ENCODE measurements around the gene MOGAT2.

MOGAT2 gene

DNA sequence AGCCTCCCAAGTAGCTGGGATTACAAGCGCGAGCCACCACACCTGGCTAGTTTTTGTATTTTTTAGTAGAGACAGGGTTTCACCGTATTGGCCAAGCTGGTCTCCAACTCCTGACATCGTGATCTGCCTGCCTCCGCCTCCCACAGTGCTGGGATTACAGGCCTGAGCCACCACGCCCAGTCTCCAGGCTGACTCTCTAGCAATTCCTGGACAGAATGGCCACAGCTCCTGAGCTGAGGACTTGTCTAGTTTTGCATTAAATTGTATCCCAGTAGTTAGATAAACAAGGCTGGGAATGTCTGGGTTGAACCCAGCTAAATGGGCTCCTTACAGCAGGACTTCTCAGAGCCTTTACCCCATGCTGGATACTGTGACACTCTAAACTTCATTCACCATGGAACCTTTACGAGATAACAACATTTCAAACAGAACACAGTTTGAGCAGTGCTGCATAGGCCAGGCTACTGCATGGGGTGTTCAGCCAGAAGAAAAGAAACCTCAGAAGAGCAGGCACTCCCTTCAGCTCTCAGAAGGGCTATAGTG lies 13.9 kb upstream of the MOGAT2 start:
- H3K27me3 ChIP-seq (ENCODE audit: insufficient read depth, low read length), result no peaks in the 10 kb centered on the region

DNA sequence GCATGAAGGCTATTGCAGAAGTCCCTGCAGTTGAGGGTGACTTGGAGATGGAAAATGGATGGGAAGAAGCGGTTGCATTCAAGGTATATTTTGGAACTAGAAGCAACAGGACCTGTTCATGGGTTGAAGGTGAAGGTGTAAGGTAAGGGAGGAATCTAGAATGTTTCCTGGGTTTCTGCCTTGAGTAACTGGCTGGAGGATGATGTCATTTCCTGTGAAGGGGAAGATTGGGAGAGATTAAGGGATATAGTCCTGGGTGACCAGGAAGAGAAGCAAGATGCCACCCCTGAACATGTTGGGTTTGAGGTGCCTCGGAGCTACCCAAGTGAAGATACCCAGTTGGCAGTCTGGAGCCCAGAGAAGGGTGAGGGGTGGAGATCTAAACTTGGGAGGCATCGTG lies 12.1 kb upstream of the MOGAT2 start:
- H3K36me3 ChIP-seq (ENCODE audit: insufficient read depth, low read length), result no peaks in the 10 kb centered on the region

More for the DNA sequence above, 13.9 kb upstream of the MOGAT2 start:
- Histone ChIP-seq H3K4me1 (ENCODE audit: insufficient read depth, low read length) (no peaks in the 10 kb centered on the region), H2AFZ (ENCODE audit: low read depth, low read length) (no peak overlapping the region), H3K9me3 (ENCODE audit: low read length) (no peaks in the 10 kb centered on the region), H3K36me3 (ENCODE audit: insufficient read depth, low read length) (no peaks in the 10 kb centered on the region), H3K4me3 (ENCODE audit: low read length) (no peak overlapping the region)

DNA sequence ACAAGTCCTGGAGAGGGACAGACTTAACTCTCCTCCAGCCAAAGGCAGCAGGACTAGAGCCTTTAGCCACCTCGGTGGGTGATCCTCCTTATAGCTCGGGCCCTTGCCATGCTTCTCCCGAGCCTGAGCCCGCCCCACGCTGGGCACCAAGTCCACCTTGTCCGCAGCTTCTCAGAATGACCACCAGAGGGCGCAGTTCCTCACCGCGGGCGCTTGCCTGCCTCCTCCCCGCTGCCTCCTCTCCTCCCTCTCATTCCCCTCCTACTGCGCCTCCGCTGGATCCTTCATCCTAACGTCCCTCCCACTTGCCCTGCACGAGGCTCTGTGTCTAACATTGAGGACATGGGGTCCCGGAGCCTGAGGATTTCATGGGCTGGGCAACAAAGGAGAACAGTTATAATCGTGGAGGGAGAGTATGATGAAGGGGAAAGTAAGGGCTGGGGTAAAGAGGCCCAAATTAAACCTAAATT lies 11.3 kb upstream of the MOGAT2 start:
- Histone ChIP-seq H2AFZ (ENCODE audit: low read depth, low read length) (no peak overlapping the region), H3K4me1 (ENCODE audit: insufficient read depth, low read length) (no peaks in the 10 kb centered on the region), H3K36me3 (ENCODE audit: insufficient read depth, low read length) (no peaks in the 10 kb centered on the region), H3K27me3 (ENCODE audit: insufficient read depth, low read length) (no peaks in the 10 kb centered on the region), H3K4me3 (ENCODE audit: low read length) (no peak overlapping the region), H3K9me3 (ENCODE audit: low read length) (no peaks in the 10 kb centered on the region)

More for the DNA sequence above, 12.1 kb upstream of the MOGAT2 start:
- H3K27me3 ChIP-seq (ENCODE audit: insufficient read depth, low read length), result no peaks in the 10 kb centered on the region
- H2AFZ ChIP-seq (ENCODE audit: low read depth, low read length), result no peak overlapping the region
- H3K9me3 ChIP-seq (ENCODE audit: low read length), result no peaks in the 10 kb centered on the region
- H3K4me1 ChIP-seq (ENCODE audit: insufficient read depth, low read length), result no peaks in the 10 kb centered on the region
- H3K4me3 ChIP-seq (ENCODE audit: low read length), result no peak overlapping the region

DNA sequence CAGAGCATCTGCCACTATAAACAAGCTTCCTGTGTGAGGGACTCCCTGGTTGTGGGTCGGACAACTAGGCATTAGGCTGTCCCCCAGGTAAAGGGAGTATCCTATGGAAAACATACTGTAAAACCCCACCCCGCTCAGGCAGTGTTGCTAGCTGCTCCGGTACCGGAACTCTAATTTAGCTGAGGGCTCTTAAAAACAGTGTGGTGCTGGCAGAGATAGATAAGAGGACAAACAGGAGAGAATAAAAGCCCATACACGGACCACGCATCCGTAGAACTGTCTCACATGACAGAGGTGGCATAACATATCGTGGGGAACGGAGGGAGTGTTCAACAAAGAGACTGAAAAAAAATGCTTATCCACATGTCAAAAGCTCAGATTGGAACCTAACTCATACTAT lies 3.4 kb upstream of the MOGAT2 start:
- Histone ChIP-seq H3K9me3 (ENCODE audit: low read length) (no peaks in the 10 kb centered on the region), H3K27me3 (ENCODE audit: insufficient read depth, low read length) (peaks cover 6% of the 10 kb centered on the region), H3K4me3 (ENCODE audit: low read length) (no peak overlapping the region), H3K36me3 (ENCODE audit: insufficient read depth, low read length) (no peaks in the 10 kb centered on the region), H2AFZ (ENCODE audit: low read depth, low read length) (no peak overlapping the region), H3K4me1 (ENCODE audit: insufficient read depth, low read length) (no peaks in the 10 kb centered on the region)

DNA sequence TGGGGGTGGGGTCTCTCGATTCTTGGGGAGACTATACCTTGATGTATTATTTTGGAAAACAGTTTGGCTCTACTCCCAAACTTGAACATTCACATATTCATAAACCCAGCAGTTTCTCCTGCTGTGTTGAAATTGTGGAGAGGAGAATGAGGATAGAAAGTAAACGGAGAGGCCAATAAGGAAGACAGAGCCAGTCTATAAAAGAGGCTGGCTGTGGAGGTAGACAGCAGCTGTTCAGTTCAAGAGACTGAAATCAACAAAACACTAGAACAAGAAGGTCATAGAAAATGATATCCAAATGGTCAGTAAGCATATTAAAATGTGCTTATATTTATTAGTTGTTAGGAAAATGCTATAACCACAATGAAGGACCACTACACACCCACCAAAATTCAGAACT lies 1.9 kb upstream of the MOGAT2 start:
- H3K4me1 ChIP-seq (ENCODE audit: insufficient read depth, low read length), result no peaks in the 10 kb centered on the region
- H3K27me3 ChIP-seq (ENCODE audit: insufficient read depth, low read length), result peaks cover 6% of the 10 kb centered on the region
- no peak overlapping the region for H3K4me3 ChIP-seq (ENCODE audit: low read length)
- H3K9me3 ChIP-seq (ENCODE audit: low read length), result no peaks in the 10 kb centered on the region
- no peak overlapping the region for H2AFZ ChIP-seq (ENCODE audit: low read depth, low read length)
- no peaks in the 10 kb centered on the region for H3K36me3 ChIP-seq (ENCODE audit: insufficient read depth, low read length)

DNA sequence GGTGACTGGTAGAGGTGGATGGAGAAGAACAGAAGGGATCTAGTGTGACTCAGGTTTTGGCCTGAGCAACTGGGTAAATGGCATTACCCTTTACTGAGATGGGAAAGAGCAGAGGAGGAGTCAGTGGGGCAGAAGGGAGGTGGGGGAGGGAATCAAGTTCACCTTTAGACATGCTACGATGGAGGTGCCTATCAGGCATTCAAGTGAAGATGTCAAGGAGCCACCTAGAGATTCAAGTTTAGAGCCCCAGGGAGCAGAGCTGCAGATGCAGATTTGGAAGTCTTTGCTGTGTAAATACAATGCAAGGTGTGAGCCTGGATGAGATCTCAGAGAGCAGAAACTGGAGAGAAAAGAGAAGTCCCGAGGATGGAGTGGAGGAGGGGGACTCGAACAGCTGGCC lies 979 bp upstream of the MOGAT2 start:
- Histone ChIP-seq H2AFZ (ENCODE audit: low read depth, low read length) (no peak overlapping the region), H3K4me1 (ENCODE audit: insufficient read depth, low read length) (no peaks in the 10 kb centered on the region), H3K36me3 (ENCODE audit: insufficient read depth, low read length) (no peaks in the 10 kb centered on the region), H3K27me3 (ENCODE audit: insufficient read depth, low read length) (peaks cover 6% of the 10 kb centered on the region), H3K4me3 (ENCODE audit: low read length) (no peak overlapping the region), H3K9me3 (ENCODE audit: low read length) (no peaks in the 10 kb centered on the region)

DNA sequence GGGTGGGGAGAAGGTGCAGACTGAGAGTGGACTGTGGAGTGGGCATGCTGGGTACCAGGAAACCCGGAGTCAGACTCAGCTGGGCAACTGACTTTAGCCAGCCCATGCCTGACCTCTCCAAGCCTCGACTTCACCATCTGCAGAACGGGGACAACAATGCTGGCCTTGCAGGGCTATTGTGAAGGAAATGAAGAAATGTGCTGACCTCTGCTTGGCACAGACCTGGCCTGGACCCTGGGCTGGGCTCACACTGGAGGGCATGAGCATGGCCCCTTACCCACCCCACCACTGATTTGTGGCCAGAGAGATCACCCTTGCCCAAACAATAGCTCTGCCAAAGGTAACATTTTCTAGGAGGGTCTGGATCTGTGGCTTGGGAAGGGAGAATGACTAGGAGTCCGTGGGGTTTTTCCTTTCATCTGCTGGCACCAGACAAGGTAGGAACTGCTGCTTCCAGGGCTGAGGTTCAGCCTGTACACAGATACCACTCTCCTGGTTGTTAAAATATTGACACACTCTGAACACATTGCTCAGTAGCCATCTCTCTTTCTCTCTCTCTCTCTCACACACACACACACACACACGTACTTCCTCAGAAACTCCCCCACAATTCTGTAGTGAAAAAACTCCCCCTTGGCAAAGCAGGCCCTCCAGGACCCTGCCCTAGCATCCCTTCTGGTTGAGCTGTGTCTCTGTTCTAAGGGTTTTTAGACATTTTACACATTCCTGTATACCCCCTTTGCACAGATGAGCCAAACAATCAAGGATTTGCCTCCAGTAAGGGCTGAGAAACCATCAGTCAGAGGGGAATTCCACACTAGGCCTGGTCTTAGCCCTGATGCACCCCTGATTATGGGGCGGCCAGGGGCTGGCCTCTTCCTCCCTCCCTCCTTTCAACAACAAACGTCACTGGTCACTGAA lies 1.0 kb downstream of the MOGAT2 start:
- Histone ChIP-seq H3K9me3 (ENCODE audit: low read length) (no peaks in the 10 kb centered on the region), H2AFZ (ENCODE audit: low read depth, low read length) (no peak overlapping the region), H3K36me3 (ENCODE audit: insufficient read depth, low read length) (no peaks in the 10 kb centered on the region), H3K27me3 (ENCODE audit: insufficient read depth, low read length) (peaks cover 6% of the 10 kb centered on the region), H3K4me3 (ENCODE audit: low read length) (no peak overlapping the region), H3K4me1 (ENCODE audit: insufficient read depth, low read length) (no peaks in the 10 kb centered on the region)

DNA sequence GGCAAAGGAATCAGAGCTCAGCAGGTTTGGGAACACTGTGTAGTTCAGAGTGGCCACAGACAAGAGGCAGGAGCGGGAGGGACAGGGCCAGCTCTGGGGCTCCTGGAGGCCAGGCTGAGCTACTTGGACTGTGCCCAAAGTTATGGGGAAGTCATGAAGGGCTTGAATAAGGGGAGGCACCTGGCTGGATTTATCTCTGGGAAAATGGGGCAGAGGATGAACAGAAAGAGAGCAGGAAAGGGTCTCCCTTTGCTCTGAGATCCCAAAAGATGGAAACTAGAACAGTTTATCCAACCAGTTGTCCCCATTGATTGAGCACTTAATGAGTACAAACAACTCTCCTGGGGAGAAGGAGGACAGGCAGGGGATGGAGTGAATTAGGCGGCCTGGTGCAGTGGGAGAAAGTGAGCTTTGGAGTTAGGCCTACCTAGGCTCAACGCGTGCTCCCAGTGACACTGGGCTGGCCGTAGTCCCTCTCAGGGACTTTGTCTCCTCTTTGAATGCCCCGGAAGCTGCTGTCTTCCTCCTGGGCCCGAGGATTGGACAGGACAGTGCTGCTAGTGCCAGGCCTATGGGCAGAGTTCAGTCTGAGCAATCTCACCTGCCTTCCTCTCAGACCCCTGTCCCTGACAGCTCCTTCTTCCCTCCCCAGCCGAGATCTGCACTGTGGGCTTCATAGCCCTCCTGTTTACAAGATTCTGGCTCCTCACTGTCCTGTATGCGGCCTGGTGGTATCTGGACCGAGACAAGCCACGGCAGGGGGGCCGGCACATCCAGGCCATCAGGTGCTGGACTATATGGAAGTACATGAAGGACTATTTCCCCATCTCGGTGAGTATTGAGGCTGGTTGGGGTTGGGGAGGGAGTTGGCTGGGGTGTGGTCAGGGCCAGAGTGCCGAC lies 2.0 kb downstream of the MOGAT2 start:
- Histone ChIP-seq H3K27me3 (ENCODE audit: insufficient read depth, low read length) (peaks cover 6% of the 10 kb centered on the region), H3K4me1 (ENCODE audit: insufficient read depth, low read length) (no peaks in the 10 kb centered on the region), H2AFZ (ENCODE audit: low read depth, low read length) (no peak overlapping the region), H3K36me3 (ENCODE audit: insufficient read depth, low read length) (no peaks in the 10 kb centered on the region), H3K4me3 (ENCODE audit: low read length) (no peak overlapping the region), H3K9me3 (ENCODE audit: low read length) (no peaks in the 10 kb centered on the region)

DNA sequence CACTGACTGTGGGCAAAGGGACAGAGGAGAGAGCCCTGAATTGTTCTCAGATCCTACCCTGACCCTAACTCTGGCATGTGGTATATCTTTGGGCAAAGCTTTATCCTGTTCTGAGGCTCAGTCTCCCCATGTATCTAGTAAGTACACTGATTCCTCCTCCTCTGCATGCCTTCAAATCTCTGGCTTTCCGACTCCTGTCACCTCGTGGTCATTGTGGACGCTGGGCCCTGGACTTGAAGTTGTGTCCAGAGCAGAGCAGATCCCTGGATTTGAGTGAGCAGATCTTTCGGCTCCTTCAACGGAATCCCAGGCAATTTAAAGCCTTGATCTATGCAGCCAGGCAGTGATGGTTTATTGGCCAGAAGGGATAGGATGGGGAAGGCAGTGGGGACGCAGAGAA lies 3.0 kb downstream of the MOGAT2 start:
- Histone ChIP-seq H3K4me1 (ENCODE audit: insufficient read depth, low read length) (no peaks in the 10 kb centered on the region), H2AFZ (ENCODE audit: low read depth, low read length) (no peak overlapping the region), H3K4me3 (ENCODE audit: low read length) (no peak overlapping the region), H3K27me3 (ENCODE audit: insufficient read depth, low read length) (peaks cover 6% of the 10 kb centered on the region), H3K36me3 (ENCODE audit: insufficient read depth, low read length) (no peaks in the 10 kb centered on the region), H3K9me3 (ENCODE audit: low read length) (no peaks in the 10 kb centered on the region)

DNA sequence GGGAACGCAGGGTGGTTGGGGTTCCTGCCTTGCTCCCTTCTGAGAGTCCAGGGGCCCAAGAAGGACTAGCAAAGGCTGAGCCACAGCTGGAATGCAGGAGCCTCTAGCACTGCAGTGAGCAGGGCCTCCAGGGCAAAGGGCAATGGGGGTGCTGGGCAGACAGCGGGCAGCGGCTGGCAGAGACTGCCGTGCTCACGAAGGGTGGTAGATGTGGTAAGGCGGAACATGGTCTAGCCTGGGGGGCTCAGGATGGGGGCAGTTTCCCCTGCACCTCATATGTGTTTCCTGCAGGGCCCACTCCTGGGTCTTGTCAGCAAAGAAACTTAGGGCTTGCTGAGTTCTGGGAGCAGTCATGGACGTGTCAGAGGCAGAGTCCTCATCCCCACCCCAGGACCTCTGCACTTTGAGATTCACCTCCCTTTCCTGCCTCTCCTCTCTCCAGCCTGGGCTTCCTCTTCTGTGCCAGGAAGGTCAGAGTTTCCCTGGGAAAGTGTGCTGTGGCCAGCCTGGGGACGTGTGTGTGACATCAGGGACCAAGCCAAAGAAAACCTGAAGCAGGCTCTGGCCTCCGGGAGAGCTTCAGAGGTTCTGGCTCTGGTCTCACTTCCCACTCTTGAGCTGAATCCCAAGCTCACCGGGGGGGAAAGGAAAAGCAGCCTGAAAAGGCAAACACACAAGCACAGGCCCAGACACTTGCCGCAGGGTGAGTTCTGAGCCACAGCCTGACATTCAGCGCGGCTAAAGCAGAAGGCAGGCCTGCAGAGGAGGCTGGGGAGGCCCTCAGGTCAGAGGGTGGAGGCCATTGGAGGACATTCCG lies 4.4 kb downstream of the MOGAT2 start:
- no peaks in the 10 kb centered on the region for H3K4me1 ChIP-seq (ENCODE audit: insufficient read depth, low read length)
- no peak overlapping the region for H2AFZ ChIP-seq (ENCODE audit: low read depth, low read length)
- no peak overlapping the region for H3K4me3 ChIP-seq (ENCODE audit: low read length)
- no peaks in the 10 kb centered on the region for H3K36me3 ChIP-seq (ENCODE audit: insufficient read depth, low read length)
- peaks cover 6% of the 10 kb centered on the region for H3K27me3 ChIP-seq (ENCODE audit: insufficient read depth, low read length)
- no peaks in the 10 kb centered on the region for H3K9me3 ChIP-seq (ENCODE audit: low read length)

DNA sequence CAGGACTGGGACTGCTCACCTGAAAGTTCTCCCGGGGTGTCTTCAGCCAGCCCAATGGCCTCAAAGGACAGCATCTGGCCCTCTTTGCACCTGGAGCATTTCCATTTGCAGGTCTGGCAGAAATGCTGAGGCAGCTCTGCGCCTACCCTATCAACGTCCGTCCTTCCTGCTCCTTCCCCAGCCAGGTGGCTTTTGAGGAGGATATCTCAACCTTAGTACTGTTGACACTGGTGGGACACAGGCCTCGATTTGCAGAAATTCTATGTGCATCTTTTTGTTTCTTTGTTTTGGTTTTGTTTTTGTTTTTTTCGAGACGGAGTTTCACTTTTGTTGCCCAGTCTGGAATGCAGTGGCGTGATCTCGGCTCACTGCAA lies 5.0 kb downstream of the MOGAT2 start:
- Histone ChIP-seq H3K4me3 (ENCODE audit: low read length) (no peak overlapping the region), H3K9me3 (ENCODE audit: low read length) (no peaks in the 10 kb centered on the region), H3K27me3 (ENCODE audit: insufficient read depth, low read length) (peaks cover 8% of the 10 kb centered on the region), H3K4me1 (ENCODE audit: insufficient read depth, low read length) (no peaks in the 10 kb centered on the region), H2AFZ (ENCODE audit: low read depth, low read length) (no peak overlapping the region), H3K36me3 (ENCODE audit: insufficient read depth, low read length) (no peaks in the 10 kb centered on the region)

DNA sequence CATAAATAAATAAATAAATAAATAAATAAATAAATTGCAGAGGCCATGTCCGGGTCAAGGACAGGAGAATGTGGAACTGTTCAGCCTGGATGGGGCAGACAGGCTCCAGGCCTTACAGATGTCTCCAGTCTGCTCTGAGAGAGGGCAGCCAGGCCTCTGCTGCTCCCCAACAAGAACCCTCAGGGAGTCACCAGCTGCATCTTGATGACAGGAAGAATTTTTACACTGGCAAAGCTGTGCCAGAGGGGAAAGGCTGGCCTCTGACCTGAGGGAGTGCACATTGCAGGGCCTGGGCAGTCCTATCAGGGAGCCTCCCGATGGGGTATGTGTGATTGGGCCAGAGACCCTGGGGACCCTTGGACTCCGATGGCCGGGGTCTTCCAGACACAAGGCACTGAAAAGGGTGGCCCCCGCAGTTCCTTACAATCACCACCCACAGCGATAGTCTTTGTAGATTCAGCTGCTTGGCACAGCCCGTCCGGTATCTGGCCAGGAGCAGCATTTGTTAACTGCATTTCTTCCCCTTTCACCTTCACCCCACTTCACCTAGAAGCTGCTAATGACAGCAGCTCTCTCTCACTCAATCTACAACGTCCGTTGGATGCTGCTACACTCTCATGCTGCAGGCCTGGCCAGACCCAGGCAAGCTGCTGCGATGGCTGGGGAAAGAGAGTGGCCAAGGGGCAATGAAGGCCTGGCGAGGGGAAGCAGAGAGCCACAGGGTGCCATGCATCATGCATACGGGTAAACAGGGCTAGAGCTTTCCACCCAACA lies 8.1 kb downstream of the MOGAT2 start:
- Histone ChIP-seq H3K4me1 (ENCODE audit: insufficient read depth, low read length) (no peaks in the 10 kb centered on the region), H3K4me3 (ENCODE audit: low read length) (no peak overlapping the region), H3K9me3 (ENCODE audit: low read length) (no peaks in the 10 kb centered on the region), H3K36me3 (ENCODE audit: insufficient read depth, low read length) (no peaks in the 10 kb centered on the region), H2AFZ (ENCODE audit: low read depth, low read length) (no peak overlapping the region), H3K27me3 (ENCODE audit: insufficient read depth, low read length) (peaks cover 6% of the 10 kb centered on the region)
